ENCODE measurements around the gene HNRNPA1.
A peak's percentile ranks its signal among the peaks of the same experiment; 100 is the strongest.

HNRNPA1 gene

DNA sequence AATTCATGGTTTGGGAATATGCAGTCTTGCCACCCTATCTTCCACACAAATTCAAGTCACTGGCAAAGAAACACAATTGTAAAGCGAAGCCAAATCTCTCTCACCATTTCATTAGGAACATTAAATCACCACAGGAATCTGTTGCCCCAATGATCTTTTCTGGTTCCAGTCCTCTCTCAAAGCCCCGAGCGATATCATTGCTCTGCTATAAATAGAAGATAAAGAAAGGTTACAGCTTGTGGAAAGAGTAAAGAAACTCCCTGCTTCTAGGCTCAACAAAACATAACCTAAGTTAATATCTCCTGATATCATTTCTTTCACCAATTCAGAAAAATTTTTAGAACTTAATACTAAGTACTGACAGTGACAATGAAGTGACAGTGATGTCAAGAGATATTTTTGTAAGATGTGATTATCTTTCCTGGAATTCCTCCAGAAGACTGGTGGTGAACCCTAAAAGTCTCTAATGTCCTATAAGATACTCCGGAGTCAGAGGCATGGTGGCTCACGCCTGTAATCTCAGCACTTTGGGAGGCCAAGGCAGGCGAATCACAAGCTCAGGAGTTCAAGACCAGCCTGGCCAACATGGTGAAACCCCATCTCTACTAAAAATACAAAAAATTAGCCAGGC is 34.4 kb upstream of the HNRNPA1 start:
- DNase-seq (ENCODE audit: low read depth): no peak
- H3K4me3 ChIP-seq (replicated peaks; ENCODE audit: low read depth, low read length): no peak overlapping the region
- TF ChIP-seq, protein P1, sequence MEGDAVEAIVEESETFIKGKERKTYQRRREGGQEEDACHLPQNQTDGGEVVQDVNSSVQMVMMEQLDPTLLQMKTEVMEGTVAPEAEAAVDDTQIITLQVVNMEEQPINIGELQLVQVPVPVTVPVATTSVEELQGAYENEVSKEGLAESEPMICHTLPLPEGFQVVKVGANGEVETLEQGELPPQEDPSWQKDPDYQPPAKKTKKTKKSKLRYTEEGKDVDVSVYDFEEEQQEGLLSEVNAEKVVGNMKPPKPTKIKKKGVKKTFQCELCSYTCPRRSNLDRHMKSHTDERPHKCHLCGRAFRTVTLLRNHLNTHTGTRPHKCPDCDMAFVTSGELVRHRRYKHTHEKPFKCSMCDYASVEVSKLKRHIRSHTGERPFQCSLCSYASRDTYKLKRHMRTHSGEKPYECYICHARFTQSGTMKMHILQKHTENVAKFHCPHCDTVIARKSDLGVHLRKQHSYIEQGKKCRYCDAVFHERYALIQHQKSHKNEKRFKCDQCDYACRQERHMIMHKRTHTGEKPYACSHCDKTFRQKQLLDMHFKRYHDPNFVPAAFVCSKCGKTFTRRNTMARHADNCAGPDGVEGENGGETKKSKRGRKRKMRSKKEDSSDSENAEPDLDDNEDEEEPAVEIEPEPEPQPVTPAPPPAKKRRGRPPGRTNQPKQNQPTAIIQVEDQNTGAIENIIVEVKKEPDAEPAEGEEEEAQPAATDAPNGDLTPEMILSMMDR (IDR thresholded peaks at IDR 0.05; ENCODE audit: low read length, missing control alignments): no peak

DNA sequence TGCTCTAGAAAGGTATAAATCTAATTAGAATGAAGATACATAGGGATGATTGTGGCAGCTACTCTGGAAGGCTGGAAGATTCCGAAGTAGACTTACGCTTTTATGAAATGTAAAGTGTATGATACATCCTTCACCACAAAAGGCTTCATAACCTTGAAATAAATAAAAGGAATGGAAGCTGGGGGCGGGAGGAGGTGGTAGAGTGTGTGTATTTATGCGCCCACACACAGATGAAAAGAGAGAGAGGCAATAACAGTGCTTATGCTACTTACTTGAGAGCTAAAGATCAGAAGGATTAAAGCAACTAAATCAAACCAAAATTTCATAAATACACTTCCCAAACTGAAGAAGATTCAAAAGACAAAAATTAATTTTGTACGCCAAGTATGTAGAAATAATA is 31.0 kb upstream of the HNRNPA1 start:
- no peak overlapping the region for H3K4me3 ChIP-seq (replicated peaks; ENCODE audit: low read depth, low read length)
- TF ChIP-seq, protein P1 (IDR thresholded peaks at IDR 0.05; ENCODE audit: low read length, missing control alignments): no peak
- no peak for DNase-seq (ENCODE audit: low read depth)

DNA sequence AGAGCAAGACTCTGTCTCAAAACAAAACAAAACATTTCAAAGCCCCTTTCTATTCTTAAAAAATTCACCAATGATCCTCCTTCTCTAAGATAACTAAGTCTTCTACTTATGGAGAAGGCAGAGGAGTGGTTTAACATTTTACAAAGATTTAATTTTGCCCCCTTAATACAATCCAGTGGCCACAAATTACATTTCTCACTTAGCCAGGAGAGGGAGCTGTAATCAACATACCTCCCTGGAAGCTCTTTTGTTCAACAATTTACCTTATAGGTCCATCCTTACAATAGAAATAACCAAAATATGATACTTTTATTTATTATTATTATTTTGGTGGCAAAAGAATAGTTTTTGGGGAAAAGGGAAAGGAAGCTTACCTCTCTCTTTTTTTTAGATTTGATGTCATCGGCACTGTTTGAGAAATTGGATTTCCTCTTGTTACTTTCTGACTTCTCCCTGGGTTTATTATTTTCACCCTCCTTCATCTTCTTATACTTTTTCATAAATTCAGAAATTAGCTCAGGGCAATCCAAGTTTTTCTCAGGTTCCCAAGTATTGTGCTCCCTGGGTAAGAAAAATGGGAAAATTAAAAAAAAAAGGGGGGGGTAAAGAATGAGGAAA is 28.8 kb upstream of the HNRNPA1 start:
- TF ChIP-seq, protein P1 (IDR thresholded peaks at IDR 0.05; ENCODE audit: low read length, missing control alignments): peak; percentile 72
- DNase-seq (ENCODE audit: low read depth): peak; percentile 74
- H3K4me3 ChIP-seq (replicated peaks; ENCODE audit: low read depth, low read length): no peak overlapping the region

DNA sequence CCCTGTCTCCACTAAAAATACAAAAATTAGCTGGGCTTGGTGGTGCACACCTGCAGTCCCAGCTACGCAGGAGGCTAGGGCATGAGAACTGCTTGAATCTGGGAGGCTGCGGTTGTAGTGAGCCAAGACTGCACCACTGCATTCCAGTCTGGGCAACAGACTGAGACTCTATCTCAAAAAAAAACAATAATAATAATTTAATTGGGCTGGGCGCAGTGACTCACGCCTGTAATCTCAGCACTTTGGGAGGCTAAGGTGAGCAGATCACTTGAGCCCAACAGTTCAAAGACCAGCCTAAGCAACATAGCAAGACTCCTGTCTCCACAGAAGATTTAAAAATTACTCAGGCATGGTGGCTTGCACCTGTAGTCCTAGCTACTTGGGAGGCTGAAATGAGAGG is 27.3 kb upstream of the HNRNPA1 start:
- no peak for DNase-seq (ENCODE audit: low read depth)
- H3K4me3 ChIP-seq (replicated peaks; ENCODE audit: low read depth, low read length): no peak overlapping the region
- TF ChIP-seq, protein P1 (IDR thresholded peaks at IDR 0.05; ENCODE audit: low read length, missing control alignments): no peak

DNA sequence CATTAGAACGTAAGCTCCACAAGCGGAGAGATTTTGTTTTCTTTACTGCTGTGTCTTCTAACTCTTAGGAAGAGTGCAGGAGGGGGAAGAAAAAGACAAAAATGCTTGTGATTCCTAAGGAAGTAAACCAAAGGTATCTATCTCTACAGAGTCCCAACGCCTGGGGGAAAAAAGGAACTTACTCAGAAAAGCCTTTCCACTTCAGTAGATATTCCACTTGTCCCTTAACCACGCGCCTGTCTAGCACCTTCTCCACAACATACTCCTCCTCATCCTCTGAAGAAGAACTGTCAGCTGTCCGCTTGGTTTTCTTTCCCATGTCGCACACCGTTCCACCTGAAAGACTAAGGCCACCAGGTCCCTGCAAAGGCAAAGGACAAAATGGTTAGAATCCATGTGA is 23.2 kb upstream of the HNRNPA1 start:
- DNase-seq (ENCODE audit: low read depth): no peak
- H3K4me3 ChIP-seq (replicated peaks; ENCODE audit: low read depth, low read length): no peak overlapping the region
- TF ChIP-seq, protein P1 (IDR thresholded peaks at IDR 0.05; ENCODE audit: low read length, missing control alignments): no peak

DNA sequence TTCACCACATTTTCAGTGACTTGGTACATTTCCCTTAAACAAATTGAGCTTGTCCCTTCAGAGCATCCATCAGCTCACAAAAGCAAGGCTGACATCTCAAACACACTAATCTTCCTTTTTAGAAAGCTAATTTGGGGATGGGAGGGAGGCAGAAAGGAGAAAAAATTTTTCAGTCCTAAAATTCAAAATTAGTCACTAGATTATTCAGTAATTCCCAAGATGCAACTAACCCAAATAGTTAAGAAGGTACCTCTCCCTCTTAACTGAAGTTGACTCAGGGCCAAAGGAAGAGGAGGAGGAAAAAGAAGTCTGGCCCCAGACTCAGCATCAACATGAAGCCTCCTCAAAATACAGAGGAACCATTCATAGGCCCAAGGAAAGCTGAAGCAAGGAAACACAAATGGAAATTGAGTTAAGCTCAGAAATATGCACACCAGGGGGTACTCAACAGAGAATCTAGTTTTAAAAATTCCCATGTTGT is 22.3 kb upstream of the HNRNPA1 start:
- no peak overlapping the region for H3K4me3 ChIP-seq (replicated peaks; ENCODE audit: low read depth, low read length)
- peak; percentile 37 for DNase-seq (ENCODE audit: low read depth)
- TF ChIP-seq, protein P1 (IDR thresholded peaks at IDR 0.05; ENCODE audit: low read length, missing control alignments): no peak
